Measurements from ENCODE around the gene HS6ST1. TPM values are rescaled to one million over a fixed set of nuclear protein-coding genes. Genes with fewer than 3 reads are reported as not detected.

HS6ST1 gene
- total RNA-seq, 1 donor from 2014 or later, result 31.1 TPM

DNA sequence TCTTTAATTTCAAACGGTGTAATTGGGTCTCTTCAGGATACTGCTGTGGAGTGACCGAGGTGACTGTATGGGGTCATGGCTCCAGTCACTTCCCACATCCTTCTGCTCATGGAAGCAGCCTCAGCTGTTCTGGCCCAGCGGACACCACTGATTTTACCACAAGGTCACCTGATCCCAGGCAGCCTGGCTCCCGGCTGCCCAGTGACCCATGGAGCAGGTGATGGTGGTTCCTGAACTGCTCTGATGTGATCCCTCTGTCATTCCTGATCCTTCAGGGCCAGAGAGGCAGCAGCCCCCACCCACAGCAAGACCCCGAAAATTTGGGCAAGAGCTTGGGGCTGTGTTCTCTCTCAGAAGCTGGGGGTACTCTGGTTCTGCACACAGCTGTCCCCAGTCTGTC lies 35.5 kb upstream of the HS6ST1 start:
- Mint-ChIP-seq H3K36me3 (peaks cover 4% of the 10 kb centered on the region), H3K4me3 (no peak overlapping the region), H3K9me3 (peaks cover 34% of the 10 kb centered on the region), H3K27me3 (ENCODE audit: insufficient read depth, low read depth) (peaks cover 4% of the 10 kb centered on the region), H3K4me1 (no peaks in the 10 kb centered on the region), H3K27ac (no peak overlapping the region)
- TF ChIP-seq EZH2phosphoT487 (IDR thresholded peaks at IDR 0.05) (no peak), EZH2 (IDR thresholded peaks at IDR 0.05) (no peak)
- TF ChIP-seq, protein P1, sequence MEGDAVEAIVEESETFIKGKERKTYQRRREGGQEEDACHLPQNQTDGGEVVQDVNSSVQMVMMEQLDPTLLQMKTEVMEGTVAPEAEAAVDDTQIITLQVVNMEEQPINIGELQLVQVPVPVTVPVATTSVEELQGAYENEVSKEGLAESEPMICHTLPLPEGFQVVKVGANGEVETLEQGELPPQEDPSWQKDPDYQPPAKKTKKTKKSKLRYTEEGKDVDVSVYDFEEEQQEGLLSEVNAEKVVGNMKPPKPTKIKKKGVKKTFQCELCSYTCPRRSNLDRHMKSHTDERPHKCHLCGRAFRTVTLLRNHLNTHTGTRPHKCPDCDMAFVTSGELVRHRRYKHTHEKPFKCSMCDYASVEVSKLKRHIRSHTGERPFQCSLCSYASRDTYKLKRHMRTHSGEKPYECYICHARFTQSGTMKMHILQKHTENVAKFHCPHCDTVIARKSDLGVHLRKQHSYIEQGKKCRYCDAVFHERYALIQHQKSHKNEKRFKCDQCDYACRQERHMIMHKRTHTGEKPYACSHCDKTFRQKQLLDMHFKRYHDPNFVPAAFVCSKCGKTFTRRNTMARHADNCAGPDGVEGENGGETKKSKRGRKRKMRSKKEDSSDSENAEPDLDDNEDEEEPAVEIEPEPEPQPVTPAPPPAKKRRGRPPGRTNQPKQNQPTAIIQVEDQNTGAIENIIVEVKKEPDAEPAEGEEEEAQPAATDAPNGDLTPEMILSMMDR (IDR thresholded peaks at IDR 0.05), result no peak
- H3K27ac ChIP-seq, result no peak overlapping the region
- no peak overlapping the region for H3K4me2 ChIP-seq
- no peak overlapping the region for H3K9ac ChIP-seq
- no peaks in the 10 kb centered on the region for H3K27me3 ChIP-seq
- peaks cover 12% of the 10 kb centered on the region for H3K9me3 ChIP-seq (ENCODE audit: low read depth)
- no peaks in the 10 kb centered on the region for H3F3A ChIP-seq (ENCODE audit: low read depth)
- no peak overlapping the region for H2AFZ ChIP-seq (replicated peaks)
- H3K4me1 ChIP-seq, result no peaks in the 10 kb centered on the region
- no peaks in the 10 kb centered on the region for H3K79me2 ChIP-seq (ENCODE audit: low read depth)
- no peak overlapping the region for H3K4me3 ChIP-seq
- peaks cover 5% of the 10 kb centered on the region for H3K36me3 ChIP-seq
- no peak for DNase-seq (ENCODE audit: low spot score)
- no peaks in the 10 kb centered on the region for H4K20me1 ChIP-seq (ENCODE audit: low read depth)

DNA sequence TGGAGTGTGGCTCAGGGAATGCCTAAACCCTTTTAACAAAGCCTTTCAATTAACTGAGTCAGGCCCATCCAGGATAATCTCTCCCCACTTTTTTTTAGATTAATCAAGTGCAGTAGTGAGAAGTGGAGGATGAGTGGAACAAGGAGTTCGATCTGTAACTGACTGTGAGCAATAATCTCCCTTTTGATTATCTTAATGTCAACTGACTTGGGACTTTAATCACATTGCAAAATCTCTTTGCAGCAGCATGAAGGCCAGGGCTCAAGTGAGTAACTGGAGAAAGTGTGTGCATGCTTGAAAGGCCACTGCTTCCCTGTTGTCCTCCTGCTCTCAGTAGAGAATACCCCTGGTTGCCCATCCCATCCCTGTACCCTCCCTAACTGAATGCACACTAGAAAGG lies 32.1 kb upstream of the HS6ST1 start:
- Mint-ChIP-seq H3K36me3 (peaks cover 4% of the 10 kb centered on the region), H3K4me3 (no peak overlapping the region), H3K27ac (no peak overlapping the region), H3K9me3 (peaks cover 27% of the 10 kb centered on the region), H3K4me1 (peaks cover 21% of the 10 kb centered on the region), H3K27me3 (ENCODE audit: insufficient read depth, low read depth) (no peaks in the 10 kb centered on the region)
- Histone ChIP-seq H3K36me3 (peaks cover 5% of the 10 kb centered on the region), H3K4me1 (peaks cover 11% of the 10 kb centered on the region), H3K9ac (no peak overlapping the region), H2AFZ (replicated peaks) (no peak overlapping the region), H4K20me1 (ENCODE audit: low read depth) (no peaks in the 10 kb centered on the region), H3K4me3 (no peak overlapping the region), H3K9me3 (ENCODE audit: low read depth) (peaks cover 12% of the 10 kb centered on the region), H3K79me2 (ENCODE audit: low read depth) (no peaks in the 10 kb centered on the region), H3K27me3 (no peaks in the 10 kb centered on the region), H3K4me2 (no peak overlapping the region), H3K27ac (no peak overlapping the region), H3F3A (ENCODE audit: low read depth) (peaks cover 14% of the 10 kb centered on the region)
- no peak for DNase-seq (ENCODE audit: low spot score)
- TF ChIP-seq, protein P1 (IDR thresholded peaks at IDR 0.05), result no peak
- TF ChIP-seq EZH2 (IDR thresholded peaks at IDR 0.05), result no peak
- no peak for TF ChIP-seq EZH2phosphoT487 (IDR thresholded peaks at IDR 0.05)

DNA sequence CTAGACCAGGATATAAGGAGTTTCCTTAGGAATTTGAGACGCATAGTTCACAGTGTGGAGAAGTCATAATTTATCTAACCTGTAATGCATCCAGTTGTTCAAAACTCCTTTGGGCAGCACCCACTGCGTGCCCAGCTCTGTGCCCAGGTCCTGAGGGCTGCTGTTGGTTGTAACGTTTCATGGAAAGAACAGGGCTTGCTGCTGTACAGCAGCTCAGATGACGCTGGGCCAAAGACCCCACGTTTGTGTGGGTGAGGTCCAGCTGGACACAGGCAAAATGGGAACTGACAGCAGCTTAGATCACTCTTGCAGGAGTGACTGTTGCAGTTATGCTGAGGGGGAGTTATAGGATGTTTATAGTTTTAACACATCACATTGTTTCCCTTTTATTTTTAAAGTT lies 30.0 kb upstream of the HS6ST1 start:
- H3K9ac ChIP-seq, result no peak overlapping the region
- DNase-seq (ENCODE audit: low spot score), result no peak
- H3K4me3 ChIP-seq, result no peak overlapping the region
- peaks cover 21% of the 10 kb centered on the region for H3K4me1 Mint-ChIP-seq
- H3K79me2 ChIP-seq (ENCODE audit: low read depth), result no peaks in the 10 kb centered on the region
- peak overlapping the region; percentile 69 for H3K27ac Mint-ChIP-seq
- no peaks in the 10 kb centered on the region for H3K27me3 Mint-ChIP-seq (ENCODE audit: insufficient read depth, low read depth)
- TF ChIP-seq, protein P1 (IDR thresholded peaks at IDR 0.05), result no peak
- no peak for TF ChIP-seq EZH2 (IDR thresholded peaks at IDR 0.05)
- TF ChIP-seq EZH2phosphoT487 (IDR thresholded peaks at IDR 0.05), result no peak
- H3F3A ChIP-seq (ENCODE audit: low read depth), result peaks cover 14% of the 10 kb centered on the region
- H3K36me3 ChIP-seq, result peaks cover 5% of the 10 kb centered on the region
- peaks cover 11% of the 10 kb centered on the region for H3K4me1 ChIP-seq
- H3K36me3 Mint-ChIP-seq, result peaks cover 3% of the 10 kb centered on the region
- H3K27ac ChIP-seq, result no peak overlapping the region
- H3K27me3 ChIP-seq, result no peaks in the 10 kb centered on the region
- H3K9me3 ChIP-seq (ENCODE audit: low read depth), result peaks cover 12% of the 10 kb centered on the region
- no peaks in the 10 kb centered on the region for H4K20me1 ChIP-seq (ENCODE audit: low read depth)
- no peak overlapping the region for H3K4me3 Mint-ChIP-seq
- H3K9me3 Mint-ChIP-seq, result peaks cover 30% of the 10 kb centered on the region
- peak overlapping the region; percentile 91 for H2AFZ ChIP-seq (replicated peaks)
- H3K4me2 ChIP-seq, result no peak overlapping the region

Data from neural progenitor cell (in vitro differentiated cells).